IMR-90 (cell line): ENCODE data around the gene CDK2AP2. TPM values are rescaled to one million over a fixed set of nuclear protein-coding genes. Genes with fewer than 3 reads are reported as not detected.
"Not testable (repeated sequence)": the region's sequence is repeated elsewhere in the genome, so short reads cannot be mapped to it uniquely, and the experiment has no call there.

ENCODE experiments used
- ATAC-seq: fragments of 200-7000 bp; cut with Tn5 transposase; 2 replicates; pipeline ENCODE4 v1.9.1; 2020; ENCODE audit warnings: low read depth, mild to moderate bottlenecking, moderate library complexity
- BruUV-seq: library from RNA; stranded (reverse); fragments of 400-500 nt; replicated peaks from 2 replicates; lab custom pipeline; 2021; lab: Mats Ljungman, UMichigan
- CTCF ChIA-PET: fragments of 300-600 bp; formaldehyde crosslinking; extraction: SDS; loops from one replicate; lab custom pipeline; 2021; ENCODE audit warnings: antibody characterized with exemption; lab: Yijun Ruan, JAX
- POLR2A ChIA-PET: fragments of 300-600 bp; sonication (Branson Sonifier 250); formaldehyde crosslinking; loops from one replicate; lab custom pipeline; 2022; ENCODE audit warnings: antibody characterized with exemption; ENCODE audit not compliant: unreplicated experiment; lab: Charles Lee
- DNase-seq: peaks from one replicate; pipeline ENCODE4 v3.0.0; 2013
- H2AFZ ChIP-seq: replicated peaks from 2 replicates; pipeline ENCODE3; 2013; ENCODE audit warnings: low read length, mild to moderate bottlenecking; ENCODE audit not compliant: poor library complexity
- H2AK5ac ChIP-seq: 2 replicates; pipeline ENCODE4 v1.6.1; 2013; ENCODE audit warnings: low read depth, low read length, inconsistent platforms
- H2AK9ac ChIP-seq: replicated peaks from 2 replicates; pipeline ENCODE3; 2013; ENCODE audit warnings: mild to moderate bottlenecking, low read depth, low read length, moderate library complexity; ENCODE audit not compliant: poor library complexity
- H2BK120ac ChIP-seq: 2 replicates; pipeline ENCODE4 v1.6.1; 2013; ENCODE audit warnings: low read depth, low read length, inconsistent platforms
- H2BK15ac ChIP-seq: 3 replicates; pipeline ENCODE4 v1.6.1; 2013; ENCODE audit warnings: low read depth, low read length, inconsistent platforms
- H2BK20ac ChIP-seq: 2 replicates; pipeline ENCODE4 v1.6.1; 2013; ENCODE audit warnings: low read depth, mild to moderate bottlenecking, inconsistent platforms, low read length, moderate library complexity
- H2BK5ac ChIP-seq: 2 replicates; pipeline ENCODE4 v1.6.1; 2013; ENCODE audit warnings: mild to moderate bottlenecking, low read depth, low read length, inconsistent platforms; ENCODE audit not compliant: poor library complexity, severe bottlenecking
- H3K14ac ChIP-seq: replicated peaks from 2 replicates; pipeline ENCODE4 v1.6.1; 2013; ENCODE audit warnings: low read depth, low read length, inconsistent platforms
- H3K18ac ChIP-seq: 2 replicates; pipeline ENCODE4 v1.6.1; 2013; ENCODE audit warnings: low read depth, low read length, control low read depth
- H3K23ac ChIP-seq: 2 replicates; pipeline ENCODE4 v1.6.1; 2013; ENCODE audit warnings: low read depth, low read length, inconsistent platforms
- H3K27ac ChIP-seq: 2 replicates; pipeline ENCODE4 v1.5.1; 2013; ENCODE audit warnings: mild to moderate bottlenecking, control low read depth, low read length; ENCODE audit not compliant: insufficient read depth
- H3K27me3 ChIP-seq: 2 replicates; pipeline ENCODE4 v1.6.1; 2013; ENCODE audit warnings: low read length; ENCODE audit not compliant: control insufficient read depth, insufficient read depth
- H3K36me3 ChIP-seq: 2 replicates; pipeline ENCODE4 v1.6.1; 2013; ENCODE audit warnings: low read length, mixed read lengths; ENCODE audit not compliant: control insufficient read depth, insufficient read depth
- H3K4ac ChIP-seq: 2 replicates; pipeline ENCODE4 v1.6.1; 2013; ENCODE audit warnings: low read depth, low read length, inconsistent platforms
- H3K4me1 ChIP-seq: 2 replicates; pipeline ENCODE4 v1.6.1; 2013; ENCODE audit warnings: low read length, mixed read lengths; ENCODE audit not compliant: control insufficient read depth, insufficient read depth
- H3K4me2 ChIP-seq: 2 replicates; pipeline ENCODE4 v1.6.1; 2013; ENCODE audit warnings: low read depth, mild to moderate bottlenecking, control low read depth, low read length, moderate library complexity
- H3K4me3 ChIP-seq: 2 replicates; pipeline ENCODE4 v1.5.1; 2013; ENCODE audit warnings: low read depth, mild to moderate bottlenecking, control low read depth, low read length, moderate library complexity; ENCODE audit not compliant: insufficient read depth
- H3K56ac ChIP-seq: 2 replicates; pipeline ENCODE4 v1.6.1; 2013; ENCODE audit warnings: low read length, inconsistent platforms; ENCODE audit not compliant: insufficient read depth; ENCODE audit errors: extremely low read depth
- H3K79me1 ChIP-seq, 2 experiments: 2 replicates each; pipeline ENCODE4 v1.6.1; 2013; ENCODE audit warnings: low read length in 2 of 2, inconsistent platforms in 1 of 2, low read depth in 1 of 2
- H3K9ac ChIP-seq: 2 replicates; pipeline ENCODE4 v1.6.1; 2013; ENCODE audit warnings: low read depth, low read length, control low read depth
- H3K9me1 ChIP-seq: 2 replicates; pipeline ENCODE4 v1.6.1; 2013; ENCODE audit warnings: low read length, inconsistent platforms; ENCODE audit not compliant: insufficient read depth
- H3K9me3 ChIP-seq: 2 replicates; pipeline ENCODE4 v1.6.1; 2013; ENCODE audit warnings: low read length; ENCODE audit not compliant: control insufficient read depth, insufficient read depth
- H4K20me1 ChIP-seq: 2 replicates; pipeline ENCODE4 v1.6.1; 2013; ENCODE audit warnings: low read length, inconsistent platforms; ENCODE audit not compliant: insufficient read depth
- H4K5ac ChIP-seq: 2 replicates; pipeline ENCODE4 v1.6.1; 2013; ENCODE audit warnings: mild to moderate bottlenecking, low read depth, low read length, control low read depth
- H4K8ac ChIP-seq, 2 experiments: 2 replicates each; pipeline ENCODE4 v1.6.1; 2013; ENCODE audit warnings: low read depth in 2 of 2, low read length in 2 of 2, control low read depth in 1 of 2, inconsistent platforms in 1 of 2
- H4K91ac ChIP-seq: 2 replicates; pipeline ENCODE4 v1.6.1; 2013; ENCODE audit warnings: low read depth, low read length, inconsistent platforms; ENCODE audit not compliant: insufficient read depth
- dilution Hi-C: fragments of 300-500 bp; cut with HindIII; formaldehyde crosslinking; loops from one replicate; pipeline ENCODE4 v1.14.3; 2018; ENCODE audit warnings: low sequenced_read_pairs; ENCODE audit not compliant: unreplicated experiment
- in situ Hi-C: fragments of 300-500 bp; cut with MboI; formaldehyde crosslinking; loops from 3 replicates; pipeline ENCODE4 v1.14.3; 2019; ENCODE audit warnings: low sequenced_read_pairs, inconsistent platforms, mixed read lengths
- intact Hi-C: fragments of 100-400 bp; cut with micrococcal nuclease; formaldehyde crosslinking; loops from 2 replicates; pipeline ENCODE4 v1.10.0; 2022
- polyA plus RNA-seq, 3 experiments: library from polyadenylated mRNA; depleted of rRNA; stranded (reverse); fragments of >200 nt; gene quantifications; 2 replicates each; pipeline ENCODE4 v1.2.3, GENCODE V29; 2012; ENCODE audit warnings: low replicate concordance in 1 of 3
- total RNA-seq: library from RNA; depleted of rRNA; stranded (reverse); fragments of >200 nt; gene quantifications from 2 replicates; pipeline ENCODE4 v1.2.3, GENCODE V29; 2012

The CDK2AP2 gene
- total and polyA plus RNA-seq, 2 of the 4 experiments (the other 2 are of a cell fraction): 8.1 to 44.7 TPM

DNA sequence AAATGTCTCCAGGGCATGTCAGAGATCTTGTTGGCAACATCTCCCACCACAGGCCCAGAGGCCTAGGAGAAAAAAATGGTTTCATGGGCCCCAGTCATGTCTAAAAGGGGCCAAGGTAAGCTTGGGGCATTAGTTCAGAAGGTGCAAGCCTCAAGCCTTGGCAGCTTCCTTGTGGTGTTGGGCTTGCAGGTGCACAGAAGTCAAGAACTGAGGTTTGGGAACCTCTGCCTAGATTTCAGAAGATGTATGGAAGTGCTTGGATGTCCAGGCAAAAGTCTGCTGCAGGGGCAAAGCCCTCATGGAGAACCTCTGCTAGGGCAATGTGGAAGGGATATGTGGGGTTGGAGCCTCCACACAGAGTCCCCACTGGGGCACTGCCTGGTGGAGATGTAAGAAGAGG lies 43.7 kb upstream of the CDK2AP2 start:
- in situ Hi-C loops, H4K8ac ChIP-seq, H3K4ac ChIP-seq, H2AFZ ChIP-seq, H2AK5ac ChIP-seq, H3K36me3 ChIP-seq, dilution Hi-C loops, ATAC-seq, H3K9ac ChIP-seq, H3K79me1 ChIP-seq, CTCF ChIA-PET, H3K27ac ChIP-seq, H3K18ac ChIP-seq, H2BK120ac ChIP-seq, H3K9me1 ChIP-seq, intact Hi-C loops, H2BK15ac ChIP-seq, BruUV-seq, H3K56ac ChIP-seq, H4K20me1 ChIP-seq, H3K27me3 ChIP-seq, H4K91ac ChIP-seq, H3K4me1 ChIP-seq, H4K5ac ChIP-seq, H3K4me2 ChIP-seq, POLR2A ChIA-PET, H2BK5ac ChIP-seq, DNase-seq, H3K4me3 ChIP-seq, H3K9me3 ChIP-seq, H3K14ac ChIP-seq, H2AK9ac ChIP-seq, H3K23ac ChIP-seq, H2BK20ac ChIP-seq: not testable (repeated sequence)
